ENCODE data around the gene KIF21A. TPM values are rescaled to one million over a fixed set of nuclear protein-coding genes. Genes with fewer than 3 reads are reported as not detected.

KIF21A gene
- total and polyA plus RNA-seq, 2 experiments from 2014 or later, result 19.4 to 41.3 TPM

- Histone ChIP-seq H3K4me3 (no peak overlapping the region), H3K4me1 (ENCODE audit: low read depth) (peaks cover 9% of the 10 kb centered on the region), H3K9me3 (ENCODE audit: low read depth) (no peaks in the 10 kb centered on the region), H3K36me3 (no peaks in the 10 kb centered on the region), H3K27ac (no peak overlapping the region), H3K27me3 (no peaks in the 10 kb centered on the region)
- no peak for DNase-seq (ENCODE audit: low read depth in 1 of 2, low spot score in 1 of 2)
- no peak for TF ChIP-seq CTCF (IDR thresholded peaks at IDR 0.05; ENCODE audit: low read depth, low read length)
Observed at GRCh38 chr12:39420043-39420442, 22.9 kb downstream of the KIF21A start.

- no peak overlapping the region for H3K4me3 ChIP-seq
- no peak for TF ChIP-seq CTCF (IDR thresholded peaks at IDR 0.05; ENCODE audit: low read depth, low read length)
Observed at GRCh38 chr12:39419471-39419870, 23.4 kb downstream of the KIF21A start.

GRCh38 chr12:39417916-39418315, 25.0 kb downstream of the KIF21A start:
- H3K27me3 ChIP-seq, result no peaks in the 10 kb centered on the region
- no peaks in the 10 kb centered on the region for H3K9me3 ChIP-seq (ENCODE audit: low read depth)
- H3K4me1 ChIP-seq (ENCODE audit: low read depth), result peaks cover 16% of the 10 kb centered on the region
- H3K36me3 ChIP-seq, result no peaks in the 10 kb centered on the region
- no peak for TF ChIP-seq CTCF (IDR thresholded peaks at IDR 0.05; ENCODE audit: low read depth, low read length)
- no peak overlapping the region for H3K27ac ChIP-seq
- DNase-seq (ENCODE audit: low read depth in 1 of 2, low spot score in 1 of 2), result no peak
- H3K4me3 ChIP-seq, result no peak overlapping the region

More at GRCh38 chr12:39419471-39419870, 23.4 kb downstream of the KIF21A start:
- H3K36me3 ChIP-seq, result no peaks in the 10 kb centered on the region
- DNase-seq (ENCODE audit: low read depth in 1 of 2, low spot score in 1 of 2), result no peak
- H3K27me3 ChIP-seq, result no peaks in the 10 kb centered on the region
- H3K4me1 ChIP-seq (ENCODE audit: low read depth), result peaks cover 11% of the 10 kb centered on the region
- no peaks in the 10 kb centered on the region for H3K9me3 ChIP-seq (ENCODE audit: low read depth)
- no peak overlapping the region for H3K27ac ChIP-seq

GRCh38 chr12:39413836-39414771, 28.8 kb downstream of the KIF21A start:
- no peak overlapping the region for H3K4me3 ChIP-seq
- H3K27ac ChIP-seq, result peak overlapping the region; percentile 34
- H3K9me3 ChIP-seq (ENCODE audit: low read depth), result no peaks in the 10 kb centered on the region
- no peaks in the 10 kb centered on the region for H3K27me3 ChIP-seq
- H3K36me3 ChIP-seq, result no peaks in the 10 kb centered on the region
- TF ChIP-seq CTCF (IDR thresholded peaks at IDR 0.05; ENCODE audit: low read depth, low read length), result no peak
- DNase-seq (ENCODE audit: low read depth in 1 of 2, low spot score in 1 of 2), result no peak
- H3K4me1 ChIP-seq (ENCODE audit: low read depth), result peaks cover 16% of the 10 kb centered on the region

- H3K27me3 ChIP-seq, result no peaks in the 10 kb centered on the region
- peaks cover 16% of the 10 kb centered on the region for H3K4me1 ChIP-seq (ENCODE audit: low read depth)
- DNase-seq (ENCODE audit: low read depth in 1 of 2, low spot score in 1 of 2), result no peak
- TF ChIP-seq CTCF (IDR thresholded peaks at IDR 0.05; ENCODE audit: low read depth, low read length), result no peak
- H3K9me3 ChIP-seq (ENCODE audit: low read depth), result no peaks in the 10 kb centered on the region
- no peak overlapping the region for H3K4me3 ChIP-seq
- H3K27ac ChIP-seq, result no peak overlapping the region
- H3K36me3 ChIP-seq, result no peaks in the 10 kb centered on the region
Observed at GRCh38 chr12:39412210-39412609, 30.7 kb downstream of the KIF21A start.
